GM21423 (cell line): ENCODE measurements around the gene SARDH.

Experiments used
- ATAC-seq: cut with Tn5 transposase; IDR thresholded peaks from one replicate; pipeline ENCODE4 v1.9.1; 2021; ENCODE audit warnings: mild to moderate bottlenecking, moderate library complexity; ENCODE audit not compliant: unreplicated experiment

SARDH gene

GRCh38 chr9:133705576-133705975 is 32.6 kb downstream of the SARDH start:
- no peak for ATAC-seq

DNA sequence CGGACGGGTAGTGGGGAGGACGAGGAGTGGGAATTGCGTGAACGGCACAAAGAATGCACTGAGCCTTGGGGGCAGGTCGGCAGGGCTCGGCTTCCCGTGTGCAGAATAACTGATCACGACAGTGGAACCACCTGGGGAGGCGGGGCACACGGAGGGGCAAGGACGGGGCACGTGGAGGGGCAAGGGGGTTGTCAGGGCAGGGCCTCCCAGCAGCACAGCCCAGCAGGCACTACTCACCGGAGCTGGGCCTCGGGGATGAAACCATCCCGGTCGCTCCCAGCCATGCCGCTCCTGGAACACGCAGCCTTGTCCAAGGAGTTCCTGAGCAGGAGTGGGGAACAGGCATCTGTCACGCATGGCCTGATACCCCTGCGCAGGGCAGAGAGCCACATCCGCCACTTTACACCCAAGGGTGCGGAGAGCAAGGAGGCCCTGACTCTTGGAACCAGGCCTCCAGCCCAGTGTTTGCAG is 33.4 kb downstream of the SARDH start:
- ATAC-seq, result no peak

- no peak for ATAC-seq
Measured at GRCh38 chr9:133703591-133704399, 34.4 kb downstream of the SARDH start.

DNA sequence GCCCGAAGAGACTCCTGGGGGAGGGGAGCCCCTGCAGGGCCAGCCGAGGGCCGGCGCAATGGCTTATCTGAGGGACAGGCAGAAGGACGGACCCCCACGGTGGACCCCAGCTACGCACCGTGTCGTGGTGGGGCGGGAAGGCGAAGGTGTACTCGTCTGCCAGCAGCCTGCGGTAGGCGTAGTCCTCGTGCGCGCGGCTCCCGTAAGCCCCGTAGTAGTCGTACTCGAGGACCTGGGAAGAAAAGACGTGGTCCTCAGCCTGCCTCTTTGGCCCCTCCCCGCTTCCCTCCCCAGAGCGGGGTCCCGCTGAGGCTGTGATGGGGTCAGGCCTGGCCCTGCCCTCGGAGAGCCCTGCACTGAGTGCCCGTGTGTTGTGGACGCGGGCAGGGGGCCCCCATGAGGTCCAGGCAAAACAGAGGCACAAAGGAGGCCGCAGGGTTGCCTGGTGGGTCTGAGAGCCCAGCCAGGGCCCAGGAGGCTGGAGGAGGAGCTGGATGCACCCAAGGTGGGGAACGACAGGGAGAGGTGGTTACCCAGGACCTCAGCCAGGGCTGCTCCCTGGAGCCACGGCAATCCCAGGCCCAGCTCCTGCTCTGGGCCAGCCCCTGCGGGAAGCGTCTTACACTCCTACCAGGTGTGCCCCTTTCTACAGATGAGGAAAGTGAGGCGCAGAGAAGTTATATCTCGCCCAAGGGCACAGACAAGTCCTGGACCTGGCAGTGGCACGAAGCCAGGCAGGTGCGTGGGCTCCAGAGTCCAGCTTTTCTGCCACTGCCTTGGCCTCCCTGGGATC is 35.2 kb downstream of the SARDH start:
- no peak for ATAC-seq

- no peak for ATAC-seq
Measured at GRCh38 chr9:133701981-133702797, 36.0 kb downstream of the SARDH start.

- ATAC-seq, result no peak
Measured at GRCh38 chr9:133701321-133701980, 36.7 kb downstream of the SARDH start.

DNA sequence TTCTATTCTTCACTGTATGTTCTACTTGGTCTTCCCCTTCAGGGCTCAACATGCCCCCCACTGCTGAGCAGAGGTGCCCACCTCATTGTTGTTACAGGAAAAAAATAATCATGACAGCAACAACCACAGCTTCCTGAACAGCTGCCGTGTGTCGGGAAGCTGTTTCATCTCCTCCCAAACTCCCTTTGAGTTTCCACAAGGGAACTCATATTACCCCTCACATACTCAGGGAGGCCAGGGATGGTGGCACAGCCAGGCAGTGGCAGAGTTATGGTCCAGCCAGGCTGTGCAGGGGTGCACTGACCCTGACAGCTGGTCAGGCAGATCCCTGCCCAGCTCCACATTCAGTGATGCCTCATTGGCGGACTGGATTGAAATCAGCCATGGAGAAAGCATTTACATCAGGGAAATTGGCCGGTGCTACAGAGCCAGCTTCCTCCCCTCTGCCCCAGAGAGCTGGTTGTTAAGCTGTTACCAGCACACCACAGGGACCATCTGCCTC is 37.3 kb downstream of the SARDH start:
- no peak for ATAC-seq

DNA sequence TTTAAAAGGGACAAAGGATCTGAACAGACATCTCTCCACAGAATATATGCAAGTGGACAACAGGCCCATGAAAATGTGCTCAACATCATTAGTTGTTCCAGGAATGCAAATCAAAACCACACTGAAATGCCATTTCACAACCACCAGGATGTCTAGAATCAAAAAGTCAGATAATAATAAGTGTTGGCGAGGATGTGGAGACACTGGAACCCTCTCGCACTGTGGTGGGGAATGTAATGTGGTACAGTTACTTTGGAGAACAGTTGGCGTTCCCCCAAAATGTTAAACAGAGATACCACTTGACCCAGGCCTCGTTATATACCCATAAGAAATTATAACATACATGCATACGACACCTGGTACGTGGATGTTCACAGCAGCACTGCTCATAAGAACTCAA is 38.6 kb downstream of the SARDH start:
- no peak for ATAC-seq

DNA sequence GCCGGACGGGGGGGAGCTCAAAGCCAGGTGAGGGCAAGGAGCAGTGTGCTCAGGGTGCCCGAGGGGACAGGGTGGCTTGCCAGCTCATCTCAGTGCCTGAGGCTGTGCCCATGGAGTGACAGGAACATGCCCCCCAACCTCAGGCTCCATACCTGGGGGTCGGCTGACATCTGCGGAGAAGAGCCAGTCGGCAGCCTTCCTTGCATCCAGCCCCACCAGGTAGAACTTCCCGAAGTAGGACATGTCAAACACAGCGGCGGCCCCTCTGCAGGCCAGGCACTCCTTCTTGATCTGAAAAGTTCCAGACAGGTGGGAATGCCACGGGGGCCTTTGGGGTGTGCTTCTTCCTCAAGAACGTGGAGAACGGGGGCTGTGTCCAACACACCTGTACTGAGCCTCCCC is 42.1 kb downstream of the SARDH start:
- no peak for ATAC-seq

GRCh38 chr9:133694686-133695085 is 43.5 kb downstream of the SARDH start:
- ATAC-seq, result no peak

DNA sequence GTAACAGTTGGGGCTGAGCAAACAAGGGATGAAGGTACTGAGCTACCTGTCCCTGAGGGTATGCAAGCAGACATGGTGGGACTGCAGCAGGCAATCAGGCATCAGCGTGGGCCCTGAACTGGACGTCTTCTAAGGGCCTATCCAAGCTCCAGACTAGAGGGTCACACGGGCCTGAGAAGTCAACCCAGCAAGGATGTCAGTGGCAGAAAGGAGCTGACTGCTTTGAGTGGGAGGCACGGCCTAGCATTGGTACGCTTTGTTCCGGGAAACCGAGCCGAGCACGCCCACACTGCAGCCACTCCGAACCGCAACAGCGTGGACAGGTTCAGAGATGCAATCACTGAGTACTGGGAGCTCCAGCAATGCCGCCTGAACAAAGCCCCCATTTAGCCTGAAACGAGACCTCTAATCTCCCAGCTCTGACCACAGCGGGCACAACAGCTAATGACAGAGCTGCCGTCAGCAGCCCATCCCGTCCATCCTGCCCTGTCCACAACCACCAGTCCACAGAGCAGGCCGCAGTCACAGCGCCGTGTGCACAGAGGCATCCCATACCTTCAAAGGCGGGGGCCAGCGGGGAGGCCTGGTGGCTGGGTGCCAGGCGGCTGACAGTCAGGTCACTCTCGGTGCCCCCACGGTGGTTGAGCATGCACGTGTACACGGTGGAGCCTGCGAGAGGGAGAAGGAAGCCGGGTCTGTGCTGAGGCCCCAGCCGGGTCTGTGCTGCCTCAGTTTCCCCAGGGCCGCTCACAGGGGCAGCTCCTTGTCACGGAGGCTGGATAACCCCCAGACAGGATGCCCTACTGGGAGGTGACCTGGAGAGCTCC is 44.2 kb downstream of the SARDH start:
- no peak for ATAC-seq

- ATAC-seq, result no peak
Measured at GRCh38 chr9:133693116-133693515, 45.0 kb downstream of the SARDH start.

DNA sequence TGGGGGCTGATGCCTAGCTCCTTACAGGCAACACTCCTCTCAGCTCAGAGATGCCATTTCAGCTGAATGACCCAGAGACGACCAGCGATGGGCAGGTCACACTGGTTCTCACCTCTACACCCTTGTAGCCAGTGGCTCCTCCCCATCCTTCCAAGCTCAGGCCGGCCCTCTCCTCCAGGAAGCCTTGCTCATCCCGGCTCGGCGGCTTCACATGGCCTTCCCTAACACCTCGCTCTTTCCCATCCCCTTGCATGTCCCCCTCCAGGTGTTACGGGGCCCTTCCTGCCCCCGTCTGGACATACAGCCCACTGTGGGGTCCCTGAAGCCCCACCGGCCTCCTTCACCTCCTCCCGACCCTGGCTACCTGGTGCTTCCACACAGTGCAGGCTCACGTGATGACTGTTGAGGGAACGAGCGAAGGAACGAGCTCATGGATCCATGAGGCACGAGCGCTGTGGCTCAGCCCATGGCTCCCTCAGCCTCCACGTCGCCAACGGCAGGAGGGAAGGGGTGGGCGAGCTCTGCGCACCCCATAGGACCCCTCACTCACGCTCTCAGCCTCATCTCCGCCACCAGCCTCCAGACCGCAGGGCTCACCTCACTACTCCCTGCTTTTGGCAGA is 45.7 kb downstream of the SARDH start:
- no peak for ATAC-seq

DNA sequence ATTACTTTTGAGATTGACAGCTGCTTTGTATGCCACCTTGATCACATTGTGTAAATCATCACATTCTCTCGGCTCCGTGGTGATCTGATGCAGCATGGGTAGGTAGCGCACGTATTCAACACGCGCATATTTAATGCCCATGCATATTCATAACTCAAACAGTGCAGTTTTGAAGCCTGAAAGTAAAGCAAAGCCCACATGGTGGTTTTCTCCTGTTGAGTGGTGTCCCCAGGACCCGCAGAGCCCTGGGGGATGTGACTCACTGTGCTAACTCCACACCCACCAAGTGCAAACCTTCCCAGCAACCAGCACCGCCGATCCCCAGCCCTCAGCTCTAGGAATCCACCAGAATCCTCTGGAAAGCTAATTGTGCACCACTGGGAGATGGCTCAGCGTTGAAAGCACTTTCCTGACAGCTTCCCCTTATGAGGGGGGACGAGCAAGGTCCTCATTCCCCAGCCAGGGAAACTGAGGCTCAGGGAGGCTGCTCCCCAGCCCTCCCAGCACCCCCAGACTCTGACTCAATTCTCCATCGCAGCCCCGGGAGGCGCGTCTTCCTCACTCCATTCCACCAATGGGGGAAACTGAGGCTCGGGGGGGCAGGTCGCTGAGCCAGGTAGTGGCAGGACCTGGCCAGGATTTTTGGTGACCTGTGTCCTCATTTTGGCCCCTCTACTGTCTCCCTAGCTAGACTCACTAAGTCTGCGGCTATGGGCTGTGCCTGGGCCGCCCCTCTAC is 46.4 kb downstream of the SARDH start:
- ATAC-seq, result no peak

- ATAC-seq, result no peak
Measured at GRCh38 chr9:133691191-133691590, 47.0 kb downstream of the SARDH start.

DNA sequence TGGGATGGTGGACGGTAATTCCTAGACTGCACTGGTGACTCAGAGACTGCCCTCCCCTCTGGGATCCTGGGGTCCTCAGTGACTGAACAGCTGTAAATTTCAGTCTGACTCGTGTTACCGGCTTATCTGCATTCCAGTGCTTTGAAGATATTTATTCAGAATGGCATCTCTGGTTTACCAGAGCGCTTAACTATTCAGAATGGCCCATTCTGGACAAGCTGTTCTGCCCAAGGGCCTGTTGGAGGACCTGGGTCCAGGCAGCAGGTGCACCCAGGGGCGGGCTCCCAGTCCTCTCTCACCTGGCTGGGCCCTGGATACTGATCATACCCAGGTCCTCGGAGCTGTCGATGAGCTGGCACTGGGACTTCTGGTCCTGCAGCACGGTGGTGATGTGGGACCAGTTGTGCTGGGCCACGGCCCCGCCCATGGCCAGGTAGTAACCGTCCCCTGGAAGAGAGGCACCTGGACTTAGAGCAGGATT is 48.0 kb downstream of the SARDH start:
- no peak for ATAC-seq

DNA sequence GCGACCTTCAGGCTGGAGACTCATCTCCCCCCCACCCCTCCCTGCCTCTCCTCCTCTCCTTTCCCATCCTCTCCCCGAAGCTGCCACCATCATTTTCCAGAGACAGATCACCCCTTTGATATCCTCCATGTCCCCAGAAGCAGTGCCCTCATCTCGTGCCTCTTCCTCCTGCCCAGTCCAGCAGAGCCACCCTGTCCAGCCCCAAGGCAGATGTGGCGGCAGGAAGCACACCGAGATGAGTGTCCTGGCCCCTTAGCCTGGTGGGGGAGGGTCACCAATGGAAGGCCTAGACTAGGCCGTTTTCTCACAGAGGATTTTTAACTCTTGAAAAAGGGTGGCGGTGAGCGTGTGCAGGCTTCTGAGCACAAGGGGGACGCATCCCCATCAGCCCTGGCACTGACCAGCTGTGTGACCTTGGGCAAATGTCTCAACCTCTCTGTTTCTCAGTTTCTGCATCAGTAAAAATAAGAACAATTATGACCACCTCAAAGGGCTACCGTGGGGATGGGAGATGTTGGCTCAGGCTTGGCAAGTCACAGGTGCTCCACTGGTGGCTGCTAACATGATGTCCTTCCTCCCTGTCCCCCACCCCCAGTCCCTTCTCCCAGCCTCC is 48.9 kb downstream of the SARDH start:
- no peak for ATAC-seq
